HS-27A (cell line): ENCODE data around the gene PTPRU.

Source experiments
- DNase-seq: peaks from one replicate; pipeline ENCODE4 v3.0.0-alpha.2; 2012; ENCODE audit warnings: low read depth, missing footprints

PTPRU gene

GRCh38 chr1:29317063-29317915 is 81.0 kb downstream of the PTPRU start:
- DNase-seq = no peak

- no peak for DNase-seq
Measured at GRCh38 chr1:29317916-29318530, 81.7 kb downstream of the PTPRU start.

- no peak for DNase-seq
Measured at GRCh38 chr1:29318724-29319123, 82.4 kb downstream of the PTPRU start.

GRCh38 chr1:29319300-29320110 is 83.2 kb downstream of the PTPRU start:
- no peak for DNase-seq

GRCh38 chr1:29320156-29320940 is 84.0 kb downstream of the PTPRU start:
- no peak for DNase-seq

GRCh38 chr1:29321176-29321575 is 84.9 kb downstream of the PTPRU start:
- no peak for DNase-seq

GRCh38 chr1:29322147-29322694 is 85.9 kb downstream of the PTPRU start:
- no peak for DNase-seq

DNA sequence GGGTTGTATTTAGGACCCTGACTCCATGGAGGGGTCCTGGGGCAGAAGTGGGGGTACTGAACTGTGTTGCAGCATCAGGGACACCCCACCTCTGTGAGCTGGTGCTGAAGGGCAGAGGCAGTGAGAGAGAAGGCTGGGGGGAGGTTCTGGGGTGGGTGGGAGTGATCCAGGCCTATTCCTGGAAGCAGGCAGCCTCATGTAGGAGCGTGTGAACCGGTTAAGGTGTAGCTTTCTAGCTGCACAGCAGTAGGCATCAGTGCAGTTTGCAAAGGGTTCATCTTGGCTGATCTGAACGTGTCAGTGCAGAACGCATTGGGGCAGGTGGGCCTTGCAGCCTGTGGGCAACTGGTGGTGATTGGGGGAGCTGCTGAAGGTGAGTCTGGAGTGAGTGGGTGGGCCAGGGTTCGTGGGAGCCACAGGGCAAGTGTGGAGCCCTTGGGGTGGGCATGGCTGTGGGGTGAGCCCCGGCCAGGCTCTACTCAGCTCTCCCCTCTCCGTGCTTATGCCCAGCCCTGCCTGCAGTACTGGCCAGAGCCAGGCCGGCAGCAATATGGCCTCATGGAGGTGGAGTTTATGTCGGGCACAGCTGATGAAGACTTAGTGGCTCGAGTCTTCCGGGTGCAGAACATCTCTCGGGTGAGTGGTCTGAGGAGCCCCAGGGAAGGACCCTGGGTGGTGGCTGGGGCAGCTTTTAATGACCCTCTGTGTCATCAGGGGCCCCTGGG is 86.7 kb downstream of the PTPRU start:
- DNase-seq = no peak

DNA sequence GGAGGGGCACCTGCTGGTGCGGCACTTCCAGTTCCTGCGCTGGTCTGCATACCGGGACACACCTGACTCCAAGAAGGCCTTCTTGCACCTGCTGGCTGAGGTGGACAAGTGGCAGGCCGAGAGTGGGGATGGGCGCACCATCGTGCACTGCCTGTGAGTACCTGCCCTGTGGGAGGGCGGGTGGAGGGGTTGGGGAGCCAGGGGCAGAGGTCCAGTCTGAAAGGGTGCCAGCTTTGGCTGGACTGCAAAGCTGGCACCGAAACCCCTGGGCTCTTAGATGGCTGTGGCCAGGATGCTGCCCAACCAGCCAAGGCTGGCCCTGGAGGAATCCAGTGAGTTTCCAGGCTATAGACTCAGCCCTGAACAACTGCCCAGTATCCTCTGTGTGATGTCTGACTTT is 87.3 kb downstream of the PTPRU start:
- no peak for DNase-seq

DNA sequence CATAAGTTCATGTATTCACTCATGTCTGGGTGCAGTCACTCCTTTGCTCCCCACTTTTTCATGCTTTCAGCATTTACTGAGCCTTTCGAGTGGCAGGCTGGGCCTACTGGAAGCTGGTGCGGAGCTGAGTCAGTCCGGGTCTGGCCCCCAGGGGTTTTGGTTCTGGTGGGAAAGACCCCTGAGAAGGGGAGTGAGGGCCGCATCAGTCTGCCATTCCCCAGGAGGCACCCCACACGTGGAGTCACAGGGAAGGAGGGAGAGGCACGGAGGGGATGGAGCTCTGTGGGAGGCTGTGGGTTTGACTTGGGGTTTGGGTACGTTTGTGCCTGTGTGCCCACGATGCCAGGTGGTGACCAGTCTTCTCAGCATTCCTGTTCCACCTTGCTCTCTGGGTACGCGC is 87.9 kb downstream of the PTPRU start:
- DNase-seq = no peak

GRCh38 chr1:29324771-29325351 is 88.5 kb downstream of the PTPRU start:
- DNase-seq = no peak

- DNase-seq = no peak
Measured at GRCh38 chr1:29325675-29326074, 89.4 kb downstream of the PTPRU start.

GRCh38 chr1:29326123-29326522 is 89.8 kb downstream of the PTPRU start:
- DNase-seq = no peak

DNA sequence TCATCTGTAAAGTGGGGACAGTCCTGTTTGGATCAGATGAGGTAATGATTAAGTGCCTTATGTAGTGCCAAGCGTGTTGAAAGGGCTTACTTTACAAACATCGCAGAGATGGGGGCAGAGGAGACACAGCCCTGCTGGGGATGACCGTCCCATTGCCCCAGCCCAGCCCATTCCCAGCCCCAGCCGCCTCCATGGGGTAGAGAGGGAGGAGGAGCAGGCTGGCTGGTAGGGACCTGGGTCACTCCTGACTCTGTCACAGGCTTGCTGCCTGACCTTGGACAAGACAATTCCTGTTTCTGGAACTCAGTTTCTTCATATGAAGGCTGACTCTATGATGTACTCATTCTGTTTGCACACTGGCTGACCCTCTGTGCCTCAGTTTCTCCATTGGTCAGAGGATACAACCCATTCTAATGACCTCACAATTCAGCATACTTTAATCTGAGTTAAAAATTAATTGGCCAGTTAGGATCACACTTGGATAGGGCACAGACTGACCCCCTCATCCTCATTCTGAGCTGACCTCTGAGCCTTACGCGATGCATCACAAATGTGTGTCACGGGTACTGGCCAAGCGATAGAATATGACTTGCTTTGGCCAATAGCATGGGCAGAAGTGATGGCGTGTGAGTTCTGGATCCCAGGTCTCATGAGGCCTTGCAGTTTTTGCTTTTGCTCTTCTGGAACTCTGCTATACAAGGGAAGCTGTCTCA is 91.1 kb downstream of the PTPRU start:
- no peak for DNase-seq

DNA sequence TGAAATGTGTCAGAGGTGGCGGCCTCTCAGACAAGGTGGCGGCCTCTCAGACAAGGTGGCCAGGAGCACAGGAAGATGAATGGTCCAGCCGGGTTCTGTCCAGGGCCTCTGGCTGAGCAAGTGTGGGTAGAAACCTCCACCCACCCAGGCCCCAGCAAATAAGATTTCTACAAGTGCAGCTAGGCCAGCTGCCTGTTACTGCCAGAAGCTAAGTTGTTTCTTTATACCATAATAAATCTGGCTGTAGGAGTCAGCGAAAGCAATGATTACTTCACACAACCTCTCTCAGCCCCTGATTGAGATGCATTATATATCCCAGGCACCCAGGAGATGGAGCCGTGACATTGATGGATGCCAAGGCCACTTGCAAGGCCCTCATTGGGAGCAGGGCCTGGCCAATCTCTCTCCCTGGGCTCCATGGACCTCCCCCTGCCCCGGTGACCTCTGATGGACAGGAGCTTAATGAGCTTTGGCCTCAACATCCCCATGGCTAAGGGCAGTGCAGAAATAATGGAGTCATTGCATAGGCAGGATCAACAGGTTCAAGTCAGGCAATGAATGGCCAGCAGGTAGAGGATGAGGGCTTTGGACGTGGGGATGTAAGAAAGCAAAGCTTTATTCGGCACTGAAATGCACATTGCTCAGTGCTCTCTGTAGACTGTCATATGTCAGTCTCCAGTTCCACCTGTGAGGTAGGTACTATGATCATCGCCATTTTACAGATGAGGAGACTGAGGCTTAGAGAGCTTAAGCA is 92.9 kb downstream of the PTPRU start:
- DNase-seq = no peak

DNA sequence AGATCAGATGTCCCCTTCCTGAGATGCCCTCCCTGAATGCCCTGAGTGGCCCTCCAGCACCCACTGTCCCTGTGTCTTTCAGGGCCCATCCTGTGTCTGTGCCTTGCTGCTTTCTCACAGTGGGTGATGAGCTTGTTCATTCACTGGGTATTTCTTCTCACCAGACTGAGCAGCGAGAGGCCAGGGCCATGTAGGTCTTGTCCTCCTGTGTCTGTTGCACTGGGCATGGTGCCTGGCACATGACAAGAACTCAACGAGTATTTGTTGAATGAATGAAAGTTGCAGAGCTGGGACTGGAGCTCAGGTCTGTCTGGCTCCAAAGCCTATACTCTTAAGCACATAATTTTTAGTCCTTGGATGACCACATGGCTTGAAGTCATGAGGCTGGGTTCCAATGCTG is 93.8 kb downstream of the PTPRU start:
- no peak for DNase-seq

- no peak for DNase-seq
Measured at GRCh38 chr1:29330856-29331255, 94.5 kb downstream of the PTPRU start.

DNA sequence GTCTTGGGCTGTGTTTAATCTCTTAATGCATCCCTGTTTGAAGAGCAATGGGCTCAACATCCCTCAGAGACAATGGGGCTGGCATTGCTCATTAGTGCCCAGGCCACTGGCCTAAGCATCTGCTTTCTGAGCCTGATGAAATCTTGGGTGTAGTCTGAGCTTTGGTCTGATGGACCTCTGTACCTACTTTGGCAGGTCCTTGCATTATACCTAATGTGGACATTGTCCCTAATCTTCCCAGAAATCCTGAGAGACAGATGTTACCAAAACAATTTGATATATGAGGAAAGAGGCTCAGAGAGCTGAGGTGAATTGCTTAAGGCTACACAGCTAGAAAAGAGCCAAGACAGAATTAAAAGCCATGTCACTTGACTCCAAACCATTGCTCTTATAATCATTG is 95.0 kb downstream of the PTPRU start:
- no peak for DNase-seq

DNA sequence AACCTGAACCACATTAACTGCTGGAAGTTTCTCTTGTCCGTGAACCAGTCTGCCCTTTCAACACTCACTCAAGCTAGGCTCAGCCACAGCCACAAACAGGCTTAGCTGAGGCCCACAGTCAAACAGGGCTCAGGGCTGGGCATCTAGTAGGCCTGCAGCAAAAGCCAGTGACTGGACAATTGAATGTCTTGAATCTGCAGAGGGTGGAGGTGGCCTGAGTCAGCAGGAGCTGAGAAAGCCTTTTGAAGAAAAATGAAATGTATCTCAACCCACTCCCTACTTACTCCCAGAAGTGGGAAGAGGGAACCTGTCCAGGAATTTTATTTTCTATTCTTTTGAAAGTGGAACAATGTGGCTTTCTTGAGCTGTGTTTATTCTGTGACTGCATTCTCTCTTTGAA is 95.4 kb downstream of the PTPRU start:
- DNase-seq = no peak
